Stimulated activated CD8-positive, alpha-beta memory T cell treated with anti-CD3 and anti-CD28 coated beads, Interleukin-7, amount 100 ng/mL, for 4 hours (primary cell): ENCODE measurements around the gene CCDC70.

Experiments used
- DNase-seq, 2 donors: peaks; one replicate each; pipeline ENCODE4 v3.0.0-alpha.2; 2020; ENCODE audit warnings: low read depth in 2 of 2

CCDC70 gene

DNA sequence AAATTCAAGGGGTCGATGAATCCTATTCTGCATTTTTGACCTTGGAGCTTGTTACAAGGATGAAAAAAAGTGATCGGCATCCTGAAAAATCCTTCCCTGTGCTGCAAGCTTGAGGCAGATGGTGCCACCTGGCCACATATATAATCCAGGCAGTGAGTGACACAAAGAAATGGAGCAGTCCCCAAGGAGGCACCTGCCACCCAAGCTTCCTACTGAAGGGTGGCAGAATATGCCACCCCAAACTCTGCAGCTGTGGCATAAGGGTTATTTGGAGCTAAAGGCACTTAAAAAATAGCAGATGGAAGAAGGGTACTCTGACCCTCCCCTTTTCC is 32.2 kb upstream of the CCDC70 start:
- DNase-seq = no peak

DNA sequence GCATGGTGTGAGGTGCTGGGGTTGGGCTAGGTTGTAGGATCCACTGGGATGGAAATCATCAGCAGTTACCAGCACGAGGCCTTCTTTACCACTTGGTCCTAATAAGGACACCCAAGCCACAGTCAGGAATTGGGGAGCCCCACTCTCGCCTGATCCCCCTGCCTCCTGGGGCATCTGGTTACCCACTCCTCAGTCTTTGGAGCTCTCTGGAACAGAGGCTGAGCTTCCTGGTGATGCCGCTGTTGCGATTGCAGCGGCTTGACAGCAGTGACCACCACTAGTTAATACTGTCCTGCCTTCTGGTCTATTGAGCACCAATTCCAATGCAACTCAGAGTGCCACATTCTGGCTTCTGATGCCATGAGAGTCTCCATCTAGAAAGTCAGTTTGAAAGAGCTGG is 30.2 kb upstream of the CCDC70 start:
- no peak for DNase-seq

DNA sequence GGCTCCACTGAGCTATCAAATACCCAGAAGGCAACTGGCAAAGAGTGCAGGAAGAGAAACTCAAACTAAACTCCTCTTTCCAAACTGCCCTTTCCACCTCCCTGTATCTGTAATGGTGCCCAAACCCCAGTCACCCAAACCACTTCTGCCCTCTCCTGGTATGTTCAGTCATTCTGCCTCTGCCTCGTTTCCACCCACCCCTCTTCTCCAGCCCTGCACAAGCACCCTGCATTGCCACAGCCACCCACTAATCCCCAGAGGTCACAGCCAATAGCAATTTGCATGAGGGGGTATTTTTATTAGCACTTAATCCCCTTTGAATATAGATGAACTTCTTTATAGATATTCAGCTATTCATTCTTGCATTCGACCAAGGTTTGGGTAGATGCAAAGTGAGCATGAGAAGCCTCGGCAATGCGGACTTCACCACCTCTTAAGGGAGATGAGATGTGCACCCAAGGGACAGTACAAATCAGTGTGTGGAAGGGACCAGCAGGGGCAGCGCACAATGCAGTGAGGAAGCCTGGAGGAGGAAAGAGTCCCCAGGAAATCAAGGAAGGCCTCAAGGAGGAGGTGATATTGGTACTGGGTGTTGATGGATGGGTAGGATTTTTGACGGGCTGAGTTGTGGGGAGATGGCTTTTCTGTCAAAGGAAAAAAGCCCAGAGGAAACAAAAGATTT is 29.2 kb upstream of the CCDC70 start:
- DNase-seq = peak; percentile 22 to 28

GRCh38 chr13:51833980-51834379 is 27.8 kb upstream of the CCDC70 start:
- no peak for DNase-seq

DNA sequence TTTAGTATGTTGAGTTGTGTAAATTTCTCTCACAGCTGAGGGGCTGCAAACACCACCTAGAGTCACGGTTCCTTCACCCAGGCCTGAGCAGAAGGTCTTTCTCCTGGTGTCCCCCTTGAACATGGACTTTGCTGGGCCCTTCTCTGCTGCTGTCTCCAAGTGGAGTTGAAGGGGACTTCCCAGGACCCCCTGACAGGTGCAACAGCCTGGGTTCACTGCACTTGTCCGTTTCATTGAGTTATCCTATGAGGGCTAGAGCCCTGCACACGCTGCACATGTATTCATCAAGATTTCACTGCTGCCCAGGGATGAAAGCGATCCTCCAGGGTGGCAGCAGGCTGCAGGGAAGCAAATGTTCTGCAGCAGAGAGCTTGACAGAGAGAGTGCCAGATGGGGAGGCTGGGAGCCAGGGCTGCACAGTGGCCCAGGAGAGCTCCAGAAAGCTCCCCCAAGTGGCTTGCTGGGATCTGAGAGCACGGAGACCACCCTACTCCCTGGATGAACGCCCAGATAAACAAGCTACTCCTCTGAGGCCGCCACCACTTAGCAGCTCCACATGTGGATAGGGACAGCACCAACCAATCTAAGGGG is 27.1 kb upstream of the CCDC70 start:
- no peak for DNase-seq

DNA sequence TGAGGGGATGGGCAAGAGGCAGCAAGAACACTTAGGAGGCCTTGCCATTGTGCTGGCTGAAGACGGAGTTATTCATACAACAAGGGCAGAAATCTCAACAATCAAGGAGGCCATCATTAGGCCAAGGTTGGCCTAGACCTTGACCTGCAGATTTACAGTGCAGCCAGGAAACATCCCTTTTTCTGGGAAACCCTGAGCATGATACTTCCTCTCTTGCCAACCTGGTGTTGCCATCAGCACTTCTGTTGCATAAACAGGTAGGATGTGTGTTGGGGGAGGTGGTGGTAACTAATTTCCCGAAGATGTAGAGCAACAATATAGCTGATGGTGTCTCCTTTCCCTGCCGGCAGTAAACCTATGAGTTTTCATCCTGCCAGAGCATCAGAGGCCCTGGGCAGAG is 24.8 kb upstream of the CCDC70 start:
- no peak for DNase-seq

- DNase-seq = no peak
These were observed 23.4 kb upstream of the CCDC70 start for GRCh38 chr13:51838240-51838846.

- no peak for DNase-seq
These were observed 21.8 kb upstream of the CCDC70 start for GRCh38 chr13:51839711-51840540.

DNA sequence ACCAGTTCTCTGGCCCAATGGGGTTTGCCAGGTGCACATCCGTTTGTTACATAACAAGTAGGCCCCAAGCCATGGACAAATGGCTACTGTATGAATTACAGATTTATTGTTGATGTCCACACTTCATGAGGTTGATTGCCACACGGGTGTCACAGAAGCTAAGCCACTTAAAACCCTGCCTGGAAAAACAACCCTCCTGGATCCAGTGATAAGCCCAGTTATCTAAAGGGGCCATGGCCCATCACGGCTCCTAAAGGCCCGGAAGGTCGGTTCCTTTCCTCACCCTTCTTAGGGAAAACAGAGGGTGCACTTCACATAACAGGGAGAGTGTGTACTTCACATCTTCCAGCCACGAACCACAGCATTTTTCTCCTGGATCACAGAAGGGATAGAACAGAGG is 20.9 kb upstream of the CCDC70 start:
- no peak for DNase-seq

DNA sequence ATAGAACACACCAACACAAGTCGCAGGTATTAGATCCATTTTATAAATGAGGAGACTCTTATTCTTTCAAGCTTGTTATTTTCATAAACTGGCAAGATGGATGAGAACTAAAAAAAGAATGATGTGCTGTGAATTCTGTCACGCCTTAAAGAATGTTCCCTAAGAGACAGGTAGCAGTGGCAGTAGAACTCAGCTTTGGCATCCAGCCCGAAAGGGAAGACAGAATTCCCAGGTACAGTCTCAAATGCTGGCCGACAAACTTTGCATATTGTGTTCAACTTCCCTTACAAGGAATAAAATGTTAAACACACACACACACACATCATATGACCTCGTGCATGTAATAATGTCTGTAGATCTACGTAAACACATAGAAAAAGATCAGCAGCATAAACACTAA is 20.0 kb upstream of the CCDC70 start:
- no peak for DNase-seq

- DNase-seq = no peak
These were observed 18.2 kb upstream of the CCDC70 start for GRCh38 chr13:51843529-51843928.

DNA sequence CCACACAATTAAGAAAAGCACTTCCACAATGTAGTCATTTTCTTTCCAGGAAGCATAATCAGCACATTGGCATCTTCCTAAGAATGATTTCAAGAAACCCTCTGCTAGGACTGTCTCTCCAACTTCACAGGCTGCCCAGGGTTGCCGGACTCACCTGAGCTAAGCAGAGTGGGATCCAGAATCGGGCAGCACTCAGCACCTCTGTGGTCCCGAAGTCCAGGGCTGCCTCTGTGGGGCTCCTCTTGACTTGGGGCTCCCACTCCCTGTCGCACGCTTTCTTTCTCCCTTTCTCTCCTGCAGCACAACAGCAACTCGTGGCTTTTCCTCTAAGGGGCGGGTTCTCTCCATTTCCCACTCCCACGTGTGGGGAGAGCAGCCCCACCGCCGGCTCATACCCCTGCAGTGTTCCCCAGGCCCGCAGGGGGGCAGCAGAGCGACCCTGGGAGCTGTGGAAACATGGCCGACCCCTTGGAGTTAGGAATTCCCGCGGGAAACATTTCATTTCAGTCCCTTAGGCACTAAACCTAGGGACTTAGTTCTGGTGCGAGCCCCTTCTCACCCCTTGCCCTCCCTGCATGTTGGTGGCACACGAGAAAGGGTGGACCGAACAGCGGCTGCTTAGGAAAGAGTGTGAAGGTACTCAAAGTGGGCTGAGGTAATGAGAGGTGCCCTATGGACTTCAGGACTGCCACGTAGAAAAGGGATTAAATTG is 16.8 kb upstream of the CCDC70 start, which contains the start of gene TMEM272:
Gene TMEM272 (minus strand): TSS at position 316 of the 712 bp plus-strand sequence. CDS start 6,647 bp downstream, outside the sequence.
- peak in 1 of 2 donors; percentile 34 for DNase-seq

- DNase-seq = no peak
These were observed 16.0 kb upstream of the CCDC70 start for GRCh38 chr13:51845574-51846318.

DNA sequence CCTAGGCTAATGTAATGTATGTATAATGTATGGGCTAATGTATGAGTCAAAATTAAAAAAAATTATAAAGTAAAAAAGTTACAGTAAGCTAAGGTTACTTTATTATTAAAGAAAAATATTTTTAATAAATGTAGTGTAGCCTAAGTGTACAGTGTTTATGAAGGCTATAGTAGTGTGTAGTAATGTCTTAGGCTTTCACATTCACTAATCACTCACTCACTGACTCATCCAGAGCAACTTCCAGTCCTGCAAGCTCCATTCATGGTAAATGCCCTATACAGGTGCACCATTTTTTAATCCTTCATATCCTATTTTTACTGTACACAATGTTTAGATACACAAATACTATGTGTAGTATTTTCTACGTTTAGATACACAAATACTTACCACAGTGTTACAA is 15.0 kb upstream of the CCDC70 start:
- DNase-seq = no peak

DNA sequence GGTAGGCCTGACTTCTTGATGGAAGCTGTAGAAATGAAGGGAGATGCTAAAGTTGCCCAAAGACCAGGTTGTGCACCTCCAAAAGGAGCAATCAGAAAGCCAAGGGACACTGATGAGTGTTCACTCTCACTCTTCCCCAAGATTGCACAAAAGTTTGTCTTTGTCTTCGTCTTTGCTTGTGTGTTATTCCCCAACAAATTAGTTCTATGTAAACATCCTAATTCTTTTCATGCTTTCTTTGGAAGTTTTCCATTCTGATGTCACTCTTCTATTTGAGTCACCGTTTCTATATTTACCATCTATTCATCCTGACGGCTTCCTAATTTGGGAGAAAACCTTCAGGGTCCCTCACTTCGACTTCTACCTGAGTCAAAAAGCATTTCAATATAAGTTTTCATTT is 13.1 kb upstream of the CCDC70 start:
- DNase-seq = no peak

DNA sequence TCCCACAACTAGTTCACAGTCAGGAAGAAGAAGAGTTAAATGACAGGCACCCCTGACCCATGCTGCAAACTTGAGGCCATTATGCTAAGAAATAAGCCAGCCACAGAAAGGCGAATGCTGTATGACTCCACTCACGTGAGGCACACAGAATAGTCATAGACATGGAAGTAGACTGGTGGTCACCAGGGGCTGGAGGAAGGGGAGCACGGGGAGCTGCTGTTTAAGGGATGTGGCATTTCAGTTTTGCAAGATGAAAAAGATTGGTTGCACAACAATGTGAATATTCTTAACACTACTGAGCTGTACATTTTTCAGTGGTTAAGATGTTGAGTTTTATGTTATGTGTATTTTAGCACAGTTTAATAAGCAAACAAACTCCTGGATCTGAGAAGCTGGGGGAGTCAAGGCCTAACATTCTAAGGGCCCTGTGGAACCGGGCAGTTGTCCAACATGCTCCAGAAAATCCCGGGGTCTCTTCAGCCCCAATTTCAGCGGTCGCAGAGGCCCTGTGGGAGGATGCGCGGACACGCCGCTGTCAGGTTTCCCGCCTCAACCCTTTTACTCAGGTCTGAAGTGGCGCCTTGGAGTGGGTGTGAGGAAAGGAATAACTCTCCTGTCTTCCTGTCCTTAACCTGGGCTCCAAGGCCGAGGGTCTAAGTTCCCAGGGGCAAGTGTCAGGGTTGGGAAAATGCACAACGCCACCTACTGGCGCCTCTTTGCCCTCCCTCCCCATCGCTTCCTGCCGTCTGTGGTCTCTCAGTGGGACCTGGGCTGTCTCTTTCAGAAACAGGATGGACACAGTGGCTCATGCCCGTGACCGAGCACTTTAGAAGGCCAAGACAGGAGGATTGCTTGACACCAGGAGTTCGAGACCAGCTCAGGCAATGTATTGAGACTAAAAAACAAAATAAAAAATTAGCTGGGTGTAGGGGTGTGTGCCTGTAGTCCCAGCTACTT is 12.3 kb upstream of the CCDC70 start:
- no peak for DNase-seq

DNA sequence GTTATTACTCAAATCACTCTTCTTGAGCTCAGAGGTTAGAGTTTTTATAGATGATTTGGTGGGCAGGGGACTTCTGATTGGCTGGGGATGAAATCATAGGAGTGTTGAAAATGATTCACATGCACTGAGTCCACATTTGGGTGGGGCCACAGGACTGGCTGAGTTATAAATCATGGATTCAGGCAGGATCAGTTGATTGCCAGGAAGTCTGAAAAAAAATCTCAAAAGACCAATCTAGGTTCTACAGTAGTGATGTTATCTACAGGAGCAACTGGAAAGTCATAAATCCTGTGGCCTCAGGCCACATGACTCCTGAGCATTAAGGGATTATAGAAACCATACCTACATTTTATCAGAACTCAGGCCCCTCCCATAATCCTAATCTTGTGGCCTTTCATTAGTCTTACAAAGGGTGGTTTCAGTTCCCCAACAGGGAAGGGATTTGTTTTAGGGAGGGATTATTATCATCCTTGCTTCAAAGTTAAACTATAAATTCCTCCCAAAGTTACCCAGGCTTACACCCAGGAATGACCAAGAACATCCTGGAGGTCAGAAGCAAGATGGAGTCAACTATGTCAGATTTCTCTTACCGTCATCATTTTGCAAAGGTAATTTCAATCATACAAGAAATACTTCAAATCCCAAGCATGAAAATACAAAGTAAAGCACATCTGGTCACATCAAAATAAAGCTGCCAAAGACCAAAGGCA is 5.6 kb upstream of the CCDC70 start:
- DNase-seq = no peak

GRCh38 chr13:51856998-51857397 is 4.8 kb upstream of the CCDC70 start:
- no peak for DNase-seq
